Left ventricle myocardium inferior (tissue), 1 donor: ENCODE results near the gene SSNA1. TPM values are rescaled to one million over a fixed set of nuclear protein-coding genes. Genes with fewer than 3 reads are reported as not detected.

Experiments
- DNase-seq: peaks from one replicate; pipeline ENCODE4 v3.0.0-alpha.2; 2020
- H3K27ac ChIP-seq: fragments of 200-600 bp; replicated peaks from 2 replicates; pipeline ENCODE4 v1.8.0; 2021
- H3K27me3 ChIP-seq: fragments of 200-600 bp; 2 replicates; pipeline ENCODE4 v1.8.0; 2021; ENCODE audit warnings: low read depth
- H3K36me3 ChIP-seq: fragments of 200-600 bp; 2 replicates; pipeline ENCODE4 v1.8.0; 2021
- H3K4me1 ChIP-seq: fragments of 200-600 bp; 2 replicates; pipeline ENCODE4 v1.8.0; 2021
- H3K4me3 ChIP-seq: fragments of 200-600 bp; 2 replicates; pipeline ENCODE4 v1.8.0; 2021; ENCODE audit warnings: mild to moderate bottlenecking, moderate library complexity
- H3K9me3 ChIP-seq: fragments of 200-600 bp; replicated peaks from 2 replicates; pipeline ENCODE4 v1.8.0; 2021
- CTCF ChIP-seq: fragments of 200-600 bp; IDR thresholded peaks from 2 replicates; pipeline ENCODE4 v1.8.0; 2021; ENCODE audit warnings: antibody characterized with exemption, mild to moderate bottlenecking, borderline replicate concordance
- intact Hi-C: fragments of 100-400 bp; cut with micrococcal nuclease; formaldehyde crosslinking; loops from one replicate; pipeline ENCODE4 v1.11.0; 2022
- total RNA-seq: library from RNA; stranded (reverse); fragmentation: NEBNext Ultra II Directional; extraction: Animal tissue kit (Norgen Biotek cat#: 25700); gene quantifications from one replicate; pipeline ENCODE4 v1.2.1, GENCODE V29; 2021
- donor health status: DM: no; HTN: yes; CAD: no; lungs with severe emphysema.

SSNA1 gene
- total RNA-seq, 1 donor from 2014 or later, result 72.3 TPM

GRCh38 chr9:137141050-137141810, 47.2 kb upstream of the SSNA1 start:
- H3K4me1 ChIP-seq, result peaks cover 10% of the 10 kb centered on the region
- H3K36me3 ChIP-seq, result no peaks in the 10 kb centered on the region
- no peak for DNase-seq
- H3K27me3 ChIP-seq, result peaks cover 92% of the 10 kb centered on the region
- TF ChIP-seq CTCF, result no peak
- no peak overlapping the region for H3K27ac ChIP-seq
- H3K4me3 ChIP-seq, result no peak overlapping the region
- H3K9me3 ChIP-seq, result no peaks in the 10 kb centered on the region
- intact Hi-C loops, result no loop called here

- intact Hi-C loops, result no loop called here
- H3K4me3 ChIP-seq, result no peak overlapping the region
- peaks cover 10% of the 10 kb centered on the region for H3K4me1 ChIP-seq
- peaks cover 92% of the 10 kb centered on the region for H3K27me3 ChIP-seq
- H3K36me3 ChIP-seq, result no peaks in the 10 kb centered on the region
- no peaks in the 10 kb centered on the region for H3K9me3 ChIP-seq
- no peak for DNase-seq
- TF ChIP-seq CTCF, result no peak
- H3K27ac ChIP-seq, result no peak overlapping the region
These were observed 46.2 kb upstream of the SSNA1 start for GRCh38 chr9:137141976-137142936.

- H3K4me1 ChIP-seq, result peaks cover 6% of the 10 kb centered on the region
- no peak overlapping the region for H3K27ac ChIP-seq
- no peak for DNase-seq
- no peak for TF ChIP-seq CTCF
- no peaks in the 10 kb centered on the region for H3K9me3 ChIP-seq
- H3K4me3 ChIP-seq, result no peak overlapping the region
- intact Hi-C loops, result no loop called here
- peaks cover 92% of the 10 kb centered on the region for H3K27me3 ChIP-seq
- H3K36me3 ChIP-seq, result no peaks in the 10 kb centered on the region
These were observed 45.0 kb upstream of the SSNA1 start for GRCh38 chr9:137143459-137143858.

- Histone ChIP-seq H3K36me3 (no peaks in the 10 kb centered on the region), H3K27ac (no peak overlapping the region), H3K27me3 (peaks cover 85% of the 10 kb centered on the region), H3K4me3 (no peak overlapping the region), H3K4me1 (no peaks in the 10 kb centered on the region), H3K9me3 (no peaks in the 10 kb centered on the region)
- DNase-seq, result no peak
- TF ChIP-seq CTCF, result no peak
- intact Hi-C loops, result no loop called here
These were observed 42.5 kb upstream of the SSNA1 start for GRCh38 chr9:137145731-137146526.

GRCh38 chr9:137146527-137146918, 42.0 kb upstream of the SSNA1 start:
- no peak overlapping the region for H3K27ac ChIP-seq
- no peak overlapping the region for H3K4me3 ChIP-seq
- no peaks in the 10 kb centered on the region for H3K36me3 ChIP-seq
- no peak for TF ChIP-seq CTCF
- no peaks in the 10 kb centered on the region for H3K4me1 ChIP-seq
- H3K27me3 ChIP-seq, result peaks cover 79% of the 10 kb centered on the region
- DNase-seq, result no peak
- intact Hi-C loops, result no loop called here
- H3K9me3 ChIP-seq, result no peaks in the 10 kb centered on the region
